A673 (cell line): ENCODE results near the gene PHTF2. TPM values are rescaled to one million over a fixed set of nuclear protein-coding genes. Genes with fewer than 3 reads are reported as not detected.

Source experiments
- BruUV-seq: library from RNA; stranded (reverse); fragments of 400-500 nt; replicated peaks from 2 replicates; lab custom pipeline; 2021; lab: Mats Ljungman, UMichigan
- CTCF ChIA-PET: fragments of 300-600 bp; sonication (Branson Sonifier 250); formaldehyde crosslinking; loops from one replicate; lab custom pipeline; 2022; ENCODE audit warnings: antibody characterized with exemption; lab: Charles Lee
- POLR2A ChIA-PET: fragments of 300-600 bp; sonication (Branson Sonifier 250); formaldehyde crosslinking; loops from one replicate; lab custom pipeline; 2022; ENCODE audit warnings: antibody characterized with exemption; ENCODE audit not compliant: low non-redundant PET; lab: Charles Lee
- DNase-seq: peaks from one replicate; pipeline ENCODE4 v3.0.0-alpha.2; 2015; ENCODE audit warnings: low spot score
- H3K27ac ChIP-seq: fragments of 200-600 bp; sonication (generic); 2 replicates; pipeline ENCODE4 v1.5.1; 2016; ENCODE audit warnings: mixed run types, low read depth, mild to moderate bottlenecking, mixed read lengths, antibody characterized with exemption, low read length; ENCODE audit not compliant: poor library complexity, severe bottlenecking
- H3K27me3 ChIP-seq: fragments of 200-600 bp; sonication (generic); replicated peaks from 2 replicates; pipeline ENCODE4 v1.6.1; 2017; ENCODE audit warnings: mixed run types, low read depth, mild to moderate bottlenecking, mixed read lengths, antibody characterized with exemption, low read length; ENCODE audit not compliant: insufficient read depth, poor library complexity
- H3K36me3 ChIP-seq: fragments of 200-600 bp; sonication (generic); 2 replicates; pipeline ENCODE4 v1.6.1; 2016; ENCODE audit warnings: mixed run types, mild to moderate bottlenecking, mixed read lengths, antibody characterized with exemption, low read length; ENCODE audit not compliant: insufficient read depth, poor library complexity, severe bottlenecking
- H3K4me1 ChIP-seq: fragments of 200-600 bp; sonication (generic); 2 replicates; pipeline ENCODE4 v1.6.1; 2017; ENCODE audit warnings: mixed run types, mild to moderate bottlenecking, mixed read lengths, antibody characterized with exemption, low read length; ENCODE audit not compliant: insufficient read depth, poor library complexity, severe bottlenecking
- H3K4me3 ChIP-seq: fragments of 200-600 bp; sonication (generic); 2 replicates; pipeline ENCODE4 v1.5.1; 2016; ENCODE audit warnings: low read depth, mixed run types, mild to moderate bottlenecking, mixed read lengths, low read length; ENCODE audit not compliant: poor library complexity, severe bottlenecking
- H3K9me3 ChIP-seq: fragments of 200-600 bp; sonication (generic); 2 replicates; pipeline ENCODE4 v1.6.1; 2016; ENCODE audit warnings: mixed run types, low read depth, mild to moderate bottlenecking, mixed read lengths, antibody characterized with exemption, low read length; ENCODE audit not compliant: poor library complexity, severe bottlenecking
- CTCF ChIP-seq: fragments of 300-800, 200-600 bp; sonication (generic); conservative IDR thresholded peaks from 2 replicates; pipeline ENCODE4 v1.5.1; 2017; ENCODE audit warnings: low read depth, mild to moderate bottlenecking, antibody characterized with exemption, low read length, moderate library complexity, mixed read lengths
- EZH2 ChIP-seq: fragments of 200-600 bp; sonication (generic); IDR thresholded peaks from 2 replicates; pipeline ENCODE4 v1.6.1; 2017; ENCODE audit warnings: borderline replicate concordance, low read depth, mild to moderate bottlenecking, mixed read lengths, antibody characterized with exemption, low read length; ENCODE audit not compliant: poor library complexity, severe bottlenecking
- intact Hi-C: fragments of 100-400 bp; cut with micrococcal nuclease; formaldehyde crosslinking; loops from one replicate; pipeline ENCODE4 v1.10.0; 2022; ENCODE audit not compliant: unreplicated experiment
- total RNA-seq: library from RNA; stranded (reverse); gene quantifications from 2 replicates; pipeline ENCODE4 v1.2.3, GENCODE V29; 2021

PHTF2 gene
- total RNA-seq, 1 experiment from 2014 or later, result 36.6 TPM

- Histone ChIP-seq H3K9me3 (no peaks in the 10 kb centered on the region), H3K27ac (no peak overlapping the region), H3K4me3 (no peak overlapping the region), H3K27me3 (no peaks in the 10 kb centered on the region), H3K36me3 (no peaks in the 10 kb centered on the region), H3K4me1 (no peaks in the 10 kb centered on the region)
- ChIA-PET CTCF (no interaction called here), POLR2A (no interaction called here)
- no TSS peak for BruUV-seq
- TF ChIP-seq CTCF (no peak), EZH2 (no peak)
- DNase-seq, result no peak
- intact Hi-C loops, result loop anchor here (5.0 kb wide), 1 partner anchor 285 kb away; no protein-coding TSS in a partner anchor
Observed at GRCh38 chr7:77942431-77942830, 143.9 kb downstream of the PHTF2 start.

GRCh38 chr7:77944183-77945182 is 145.9 kb downstream of the PHTF2 start:
- Histone ChIP-seq H3K4me1 (no peaks in the 10 kb centered on the region), H3K9me3 (no peaks in the 10 kb centered on the region), H3K4me3 (no peak overlapping the region), H3K27ac (no peak overlapping the region), H3K36me3 (no peaks in the 10 kb centered on the region), H3K27me3 (no peaks in the 10 kb centered on the region)
- intact Hi-C loops, result loop anchor here (5.0 kb wide), 1 partner anchor 283 kb away; no protein-coding TSS in a partner anchor
- ChIA-PET CTCF (no interaction called here), POLR2A (no interaction called here)
- DNase-seq, result no peak
- no TSS peak for BruUV-seq
- TF ChIP-seq EZH2 (no peak), CTCF (no peak)

- no peak overlapping the region for H3K27ac ChIP-seq
- no TSS peak for BruUV-seq
- intact Hi-C loops, result no loop called here
- no peak for DNase-seq
- ChIA-PET CTCF (no interaction called here), POLR2A (no interaction called here)
- no peak overlapping the region for H3K4me3 ChIP-seq
- no peaks in the 10 kb centered on the region for H3K27me3 ChIP-seq
- no peaks in the 10 kb centered on the region for H3K36me3 ChIP-seq
- no peaks in the 10 kb centered on the region for H3K4me1 ChIP-seq
- no peaks in the 10 kb centered on the region for H3K9me3 ChIP-seq
- TF ChIP-seq EZH2 (no peak), CTCF (no peak)
Observed at GRCh38 chr7:77950548-77950947, 152.0 kb downstream of the PHTF2 start.
